ENCODE data around the gene IQCN.
A peak's percentile ranks its signal among the peaks of the same experiment; 100 is the strongest.

IQCN gene

DNA sequence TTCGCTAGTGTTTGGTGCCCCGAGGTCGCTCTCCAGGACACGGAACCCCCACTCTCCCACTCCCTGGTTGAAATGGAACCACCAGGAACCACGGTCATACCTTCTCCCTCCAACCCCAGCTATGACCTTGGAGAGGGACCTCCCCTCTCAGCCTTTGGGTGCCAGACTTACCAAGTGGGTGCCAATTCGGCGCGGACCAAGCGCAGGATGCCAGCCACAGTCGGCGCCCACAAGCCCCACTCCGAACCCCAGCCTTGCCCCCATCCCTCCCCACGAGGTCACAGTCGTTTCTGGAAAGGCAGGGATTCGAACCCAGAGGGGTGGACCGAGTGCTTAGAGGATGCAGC lies 48.9 kb downstream of the IQCN start:
- no peak for DNase-seq (ENCODE audit: low read depth)
- no peak overlapping the region for H3K4me3 ChIP-seq (ENCODE audit: low read length)
- TF ChIP-seq, protein P1, sequence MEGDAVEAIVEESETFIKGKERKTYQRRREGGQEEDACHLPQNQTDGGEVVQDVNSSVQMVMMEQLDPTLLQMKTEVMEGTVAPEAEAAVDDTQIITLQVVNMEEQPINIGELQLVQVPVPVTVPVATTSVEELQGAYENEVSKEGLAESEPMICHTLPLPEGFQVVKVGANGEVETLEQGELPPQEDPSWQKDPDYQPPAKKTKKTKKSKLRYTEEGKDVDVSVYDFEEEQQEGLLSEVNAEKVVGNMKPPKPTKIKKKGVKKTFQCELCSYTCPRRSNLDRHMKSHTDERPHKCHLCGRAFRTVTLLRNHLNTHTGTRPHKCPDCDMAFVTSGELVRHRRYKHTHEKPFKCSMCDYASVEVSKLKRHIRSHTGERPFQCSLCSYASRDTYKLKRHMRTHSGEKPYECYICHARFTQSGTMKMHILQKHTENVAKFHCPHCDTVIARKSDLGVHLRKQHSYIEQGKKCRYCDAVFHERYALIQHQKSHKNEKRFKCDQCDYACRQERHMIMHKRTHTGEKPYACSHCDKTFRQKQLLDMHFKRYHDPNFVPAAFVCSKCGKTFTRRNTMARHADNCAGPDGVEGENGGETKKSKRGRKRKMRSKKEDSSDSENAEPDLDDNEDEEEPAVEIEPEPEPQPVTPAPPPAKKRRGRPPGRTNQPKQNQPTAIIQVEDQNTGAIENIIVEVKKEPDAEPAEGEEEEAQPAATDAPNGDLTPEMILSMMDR (IDR thresholded peaks at IDR 0.05; ENCODE audit: insufficient read depth, low read depth, low read length, missing control alignments) = no peak

DNA sequence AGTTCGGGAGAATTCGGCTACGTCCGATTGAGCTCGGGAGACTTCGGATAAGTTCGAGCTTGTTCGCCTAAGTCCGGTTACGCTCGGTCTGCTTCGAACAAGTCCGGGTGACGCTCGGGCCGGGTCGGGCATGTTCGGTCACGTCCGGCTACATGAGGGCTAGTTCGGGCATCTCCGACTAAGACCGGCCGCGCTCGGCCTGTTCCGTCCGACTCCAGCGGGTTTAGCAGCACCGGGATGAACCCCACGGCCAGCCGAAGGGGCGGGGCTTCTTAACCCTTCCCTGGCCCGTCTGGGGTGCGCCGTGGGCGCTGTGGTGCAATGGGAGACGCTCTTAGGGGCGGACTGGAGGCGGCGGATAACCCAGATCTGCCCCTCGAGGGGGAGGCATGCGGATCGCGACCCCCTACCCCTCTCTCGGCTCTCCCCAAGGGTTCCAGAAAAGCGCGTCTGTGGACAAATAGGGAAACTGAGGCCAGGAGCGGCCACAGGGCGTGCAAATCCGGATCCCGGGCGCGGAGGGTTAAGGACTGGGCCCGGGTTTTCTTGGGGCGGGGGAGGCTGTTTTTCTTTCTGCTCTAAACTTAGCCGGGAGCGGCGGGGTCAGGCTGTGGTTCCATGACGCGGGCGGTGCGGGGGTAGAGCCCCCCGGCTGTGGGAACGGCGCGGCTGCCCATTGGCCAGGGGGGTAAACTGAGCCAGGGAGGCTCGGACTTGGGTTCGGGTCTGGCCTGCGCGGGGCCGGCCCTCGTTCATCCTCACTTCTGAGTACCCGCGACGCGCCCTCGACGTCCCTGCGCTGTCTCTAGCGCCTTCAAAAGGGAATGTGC lies 49.5 kb downstream of the IQCN start:
- TF ChIP-seq, protein P1 (IDR thresholded peaks at IDR 0.05; ENCODE audit: insufficient read depth, low read depth, low read length, missing control alignments) = no peak
- peak overlapping the region; percentile 43 for H3K4me3 ChIP-seq (ENCODE audit: low read length)
- DNase-seq (ENCODE audit: low read depth) = peak; percentile 99

DNA sequence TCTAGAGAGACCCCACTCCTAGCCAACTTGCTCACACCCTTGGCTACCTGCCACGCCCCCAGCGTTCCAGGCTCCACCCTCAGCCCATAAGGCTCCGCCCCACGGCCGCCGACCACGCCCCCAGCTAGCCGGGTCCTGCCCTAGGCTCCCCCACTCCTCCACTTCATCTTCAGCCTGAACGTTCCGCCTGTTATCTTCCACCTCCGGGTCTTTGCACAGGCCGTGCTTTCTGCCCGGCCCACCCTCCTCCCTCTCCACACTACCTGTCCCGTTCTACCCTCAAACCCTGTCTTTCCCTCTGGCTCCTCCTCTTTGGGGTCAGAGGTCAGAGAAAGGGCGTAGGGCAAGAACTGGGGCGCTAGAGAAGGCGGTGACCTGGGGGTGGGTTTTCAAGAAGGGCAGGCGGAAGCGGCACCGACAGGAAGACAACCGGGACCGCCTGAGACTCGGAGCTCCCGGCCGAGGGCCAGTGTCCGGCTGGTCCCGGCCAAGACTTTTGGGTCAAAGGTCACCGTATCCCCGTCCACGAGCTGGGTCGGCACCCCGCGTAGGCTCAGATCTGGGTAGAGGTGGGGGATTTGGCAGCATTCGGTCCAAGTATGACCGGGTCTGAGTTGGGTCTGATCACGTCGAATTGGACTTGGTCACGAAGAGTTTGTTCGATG lies 50.3 kb downstream of the IQCN start:
- H3K4me3 ChIP-seq (ENCODE audit: low read length) = peak overlapping the region; percentile 43
- TF ChIP-seq, protein P1 (IDR thresholded peaks at IDR 0.05; ENCODE audit: insufficient read depth, low read depth, low read length, missing control alignments) = no peak
- DNase-seq (ENCODE audit: low read depth) = no peak

DNA sequence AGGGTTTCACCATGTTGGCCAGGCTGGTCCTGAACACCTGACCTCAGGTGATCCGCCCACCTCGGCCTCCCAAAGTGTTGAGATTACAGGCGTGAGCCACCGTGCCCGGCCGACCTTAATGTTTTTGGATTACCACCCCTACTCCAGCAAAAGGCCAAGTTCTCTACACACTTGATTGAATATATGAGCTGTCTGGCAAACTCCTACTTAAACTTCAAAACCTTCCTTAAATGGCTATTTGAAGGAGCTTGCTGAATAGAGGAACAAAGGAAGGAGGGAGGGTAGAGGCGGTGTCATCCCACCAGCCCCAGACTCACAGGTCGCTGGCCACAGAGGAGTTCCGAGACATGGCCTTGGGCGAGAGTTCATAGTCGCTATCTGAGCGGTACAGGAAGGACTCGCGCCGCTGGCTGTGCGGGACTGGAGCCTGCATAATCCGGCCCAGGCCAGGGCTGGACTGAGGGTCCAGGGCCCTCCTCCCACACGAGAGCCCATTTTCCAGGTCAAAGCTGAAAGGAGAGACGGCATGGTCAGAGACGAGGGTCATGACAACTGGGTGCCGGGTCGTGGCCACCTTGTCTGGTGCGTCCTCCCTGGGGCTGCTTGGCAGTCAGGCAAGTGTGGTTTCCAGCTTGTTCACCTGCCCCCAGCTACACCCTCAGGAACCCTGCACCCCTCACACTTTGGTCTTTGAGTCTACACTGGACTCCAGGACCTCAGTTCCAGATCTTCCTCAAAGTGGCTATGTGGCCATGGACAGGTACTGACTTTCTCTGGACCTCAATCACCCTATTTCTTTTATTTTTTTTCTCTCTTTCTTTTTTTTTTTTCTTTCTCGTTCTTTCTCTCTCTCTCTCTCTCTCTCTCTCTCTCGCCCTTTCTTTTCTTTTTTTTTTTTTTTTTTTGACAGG lies 52.2 kb downstream of the IQCN start:
- TF ChIP-seq, protein P1 (IDR thresholded peaks at IDR 0.05; ENCODE audit: insufficient read depth, low read depth, low read length, missing control alignments) = no peak
- no peak overlapping the region for H3K4me3 ChIP-seq (ENCODE audit: low read length)
- no peak for DNase-seq (ENCODE audit: low read depth)

DNA sequence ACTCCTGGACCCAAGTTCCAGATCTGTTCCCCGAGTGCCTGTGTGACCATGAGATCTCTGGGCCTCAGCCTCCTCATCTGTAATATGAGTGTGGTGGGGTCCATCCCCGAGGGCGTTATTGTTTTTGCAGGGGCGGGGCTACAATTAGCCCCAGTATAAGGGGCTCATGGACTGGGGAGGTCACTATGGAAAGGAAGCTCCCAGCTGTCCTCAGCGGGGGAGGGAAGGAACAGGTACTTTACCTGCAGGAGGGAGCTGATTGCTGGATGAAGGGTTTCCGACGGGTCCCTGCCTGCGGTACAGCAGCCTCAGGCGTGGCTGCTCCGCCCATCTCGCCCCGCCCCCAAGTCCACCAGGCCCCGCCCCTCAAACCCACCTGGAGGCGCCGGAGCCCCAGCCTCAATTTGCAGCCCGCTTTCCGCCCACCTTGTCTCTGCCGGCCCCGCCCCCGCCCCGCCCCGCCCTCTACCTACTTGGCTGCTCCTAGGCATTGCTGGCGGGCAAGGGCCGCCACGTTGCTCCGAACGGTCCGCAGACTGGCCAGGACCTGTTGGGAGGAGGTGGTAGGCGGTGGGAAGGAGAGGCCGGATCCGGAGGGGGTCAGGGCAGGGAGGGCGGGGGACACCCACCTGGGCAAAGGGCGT lies 53.5 kb downstream of the IQCN start:
- TF ChIP-seq, protein P1 (IDR thresholded peaks at IDR 0.05; ENCODE audit: insufficient read depth, low read depth, low read length, missing control alignments) = no peak
- no peak overlapping the region for H3K4me3 ChIP-seq (ENCODE audit: low read length)

DNA sequence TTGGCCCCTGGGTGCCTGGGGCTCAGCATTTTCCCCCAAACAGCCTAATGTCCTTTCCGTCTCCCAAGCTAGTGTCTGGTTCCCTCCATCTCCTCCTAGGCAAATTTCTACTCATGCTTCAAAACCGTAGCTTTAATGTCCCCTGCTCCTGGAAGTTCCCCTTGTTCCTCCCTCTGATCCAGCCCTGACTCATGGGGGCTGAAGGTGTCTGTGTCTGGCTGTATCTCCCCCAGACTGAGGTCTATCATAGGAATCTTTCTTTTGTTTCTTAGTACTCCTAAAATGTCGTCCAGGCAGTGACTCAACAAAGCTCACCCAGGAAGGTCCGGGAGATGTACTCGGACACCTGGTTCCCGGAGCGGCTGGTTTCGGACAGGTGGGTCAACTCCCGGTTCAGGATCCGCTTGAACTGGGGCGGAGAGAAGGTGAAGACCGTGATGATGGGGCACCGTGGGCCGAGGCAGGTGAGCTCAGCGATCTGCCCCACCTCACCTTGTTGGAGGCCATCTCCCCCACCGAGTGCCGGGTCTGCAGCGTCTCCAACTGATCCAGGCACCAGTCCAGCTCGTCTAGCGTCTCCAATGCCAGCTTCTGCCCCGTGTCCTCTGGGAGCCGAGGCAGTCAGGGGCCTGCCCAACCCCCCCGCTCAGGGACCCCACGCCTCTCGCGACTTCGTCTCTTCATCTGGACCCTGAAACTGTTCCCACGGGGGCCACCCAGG lies 54.2 kb downstream of the IQCN start:
- TF ChIP-seq, protein P1 (IDR thresholded peaks at IDR 0.05; ENCODE audit: insufficient read depth, low read depth, low read length, missing control alignments) = no peak
- no peak overlapping the region for H3K4me3 ChIP-seq (ENCODE audit: low read length)
- DNase-seq (ENCODE audit: low read depth) = no peak

More for the DNA sequence above, 53.5 kb downstream of the IQCN start:
- no peak for DNase-seq (ENCODE audit: low read depth)

Measured in epithelial cell of esophagus (primary cell).